ENCODE data around the gene SLC25A15. TPM values are rescaled to one million over a fixed set of nuclear protein-coding genes. Genes with fewer than 3 reads are reported as not detected.
A peak's percentile ranks its signal among the peaks of the same experiment; 100 is the strongest.

Gene SLC25A15
- total RNA-seq, 4 donors from 2014 or later = 19.0 to 92.8 (median 75.5) TPM

- H3K9me3 ChIP-seq = no peaks in the 10 kb centered on the region
- H3K27ac ChIP-seq = peak overlapping the region; percentile 81 to 97 (median 88)
- DNase-seq = no peak
- no peaks in the 10 kb centered on the region for H3K27me3 ChIP-seq
- peaks cover 0 to 3% (median 0%) of the 10 kb centered on the region in 3 donors for H3K36me3 ChIP-seq
- TF ChIP-seq POLR2A (IDR thresholded peaks at IDR 0.05) (no peak), CTCF (IDR thresholded peaks at IDR 0.05) (no peak)
- H3K4me1 ChIP-seq = peaks cover 0 to 26% (median 0%) of the 10 kb centered on the region in 4 donors
- peak overlapping the region; percentile 54 to 98 (median 76) for H3K4me3 ChIP-seq
Observed at GRCh38 chr13:40790154-40790616, 774 bp downstream of the SLC25A15 start.

- Histone ChIP-seq H3K4me3 (no peak overlapping the region), H3K27ac (peak overlapping the region in 2 of 4 donors; percentile 9 to 22), H3K36me3 (peaks cover 0 to 22% (median 0%) of the 10 kb centered on the region in 3 donors), H3K9me3 (no peaks in the 10 kb centered on the region), H3K4me1 (peaks cover 0 to 32% (median 0%) of the 10 kb centered on the region in 4 donors), H3K27me3 (no peaks in the 10 kb centered on the region)
- TF ChIP-seq POLR2A (IDR thresholded peaks at IDR 0.05) (no peak), CTCF (IDR thresholded peaks at IDR 0.05) (no peak)
- DNase-seq = no peak
Observed at GRCh38 chr13:40792284-40793051, 3.1 kb downstream of the SLC25A15 start.

- Histone ChIP-seq H3K9me3 (no peaks in the 10 kb centered on the region), H3K27me3 (no peaks in the 10 kb centered on the region), H3K27ac (peak overlapping the region in 1 of 4 donors; percentile 22), H3K36me3 (peaks cover 0 to 26% (median 0%) of the 10 kb centered on the region in 3 donors), H3K4me3 (no peak overlapping the region), H3K4me1 (peaks cover 0 to 32% (median 0%) of the 10 kb centered on the region in 4 donors)
- TF ChIP-seq CTCF (IDR thresholded peaks at IDR 0.05) = no peak
- no peak for TF ChIP-seq POLR2A (IDR thresholded peaks at IDR 0.05)
- DNase-seq = no peak
Observed at GRCh38 chr13:40793339-40793738, 3.9 kb downstream of the SLC25A15 start.

- Histone ChIP-seq H3K27me3 (no peaks in the 10 kb centered on the region), H3K9me3 (no peaks in the 10 kb centered on the region), H3K4me3 (no peak overlapping the region), H3K27ac (peak overlapping the region in 3 of 4 donors; percentile 30 to 82 (median 57)), H3K36me3 (peaks cover 0 to 37% (median 0%) of the 10 kb centered on the region in 3 donors), H3K4me1 (peaks cover 0 to 26% (median 0%) of the 10 kb centered on the region in 4 donors)
- DNase-seq = peak in 2 of 3 donors; percentile 77 to 86
- TF ChIP-seq CTCF (IDR thresholded peaks at IDR 0.05) = no peak
- peak in 1 of 2 donors; percentile 12 for TF ChIP-seq POLR2A (IDR thresholded peaks at IDR 0.05)
Observed at GRCh38 chr13:40794414-40795368, 5.3 kb downstream of the SLC25A15 start.

- H3K4me3 ChIP-seq = no peak overlapping the region
- H3K36me3 ChIP-seq = peaks cover 0 to 50% (median 0%) of the 10 kb centered on the region in 3 donors
- no peak for DNase-seq
- no peaks in the 10 kb centered on the region for H3K27me3 ChIP-seq
- H3K27ac ChIP-seq = no peak overlapping the region
- TF ChIP-seq CTCF (IDR thresholded peaks at IDR 0.05) = no peak
- TF ChIP-seq POLR2A (IDR thresholded peaks at IDR 0.05) = no peak
- no peaks in the 10 kb centered on the region for H3K9me3 ChIP-seq
- H3K4me1 ChIP-seq = peaks cover 0 to 34% (median 0%) of the 10 kb centered on the region in 4 donors
Observed at GRCh38 chr13:40796649-40797048, 7.2 kb downstream of the SLC25A15 start.

All from Peyer's patch (tissue), 4 donors.